ENCODE results near the gene BABAM2.
"Not testable (repeated sequence)": the region's sequence is repeated elsewhere in the genome, so short reads cannot be mapped to it uniquely, and the experiment has no call there.

BABAM2 gene

DNA sequence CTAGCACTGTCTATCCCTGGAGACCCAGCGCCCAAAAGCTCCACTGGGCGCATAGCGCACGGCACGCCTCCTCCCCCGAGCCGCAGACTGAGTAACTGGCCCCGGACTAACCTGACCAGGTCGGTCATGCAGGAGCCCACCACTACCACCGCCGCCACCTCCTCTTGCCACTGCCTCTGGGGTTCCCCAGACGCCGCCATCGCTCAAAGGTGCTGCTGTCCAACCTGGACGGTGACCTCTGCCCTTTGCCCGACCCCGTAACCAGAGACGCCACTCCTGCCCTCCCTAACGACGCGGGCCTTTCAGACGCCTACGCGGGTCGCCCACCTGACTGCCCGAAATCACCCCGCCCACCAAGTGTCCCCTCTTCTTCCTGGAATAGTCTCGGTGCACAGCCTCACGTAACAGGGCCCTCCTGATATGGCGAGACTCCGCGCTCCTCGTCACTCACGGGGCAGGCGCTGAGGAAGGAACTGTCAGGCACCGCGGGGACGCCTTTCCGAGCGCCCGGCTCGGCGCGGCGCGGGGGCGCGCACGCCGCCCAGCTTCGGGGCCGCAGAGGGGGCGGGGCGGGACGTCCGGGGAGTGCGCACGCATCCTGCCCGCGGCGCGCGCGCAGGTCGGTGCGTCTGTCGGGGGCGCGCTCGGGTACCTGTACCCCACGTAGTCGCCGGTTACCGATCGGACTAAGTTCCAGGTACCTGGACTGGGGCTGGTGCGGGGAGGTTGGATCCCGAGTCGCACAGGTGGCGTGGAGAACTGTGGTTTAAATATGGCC, at the start of gene BABAM2, which contains the start of gene RBKS:
BABAM2 (plus strand) TSS at position 584 of the 778 bp plus-strand sequence. CDS start 3,828 bp downstream, outside the sequence.
RBKS (minus strand) TSS at position 242 of the 778 bp plus-strand sequence; CDS start at position 200, 42 bp downstream.
- DNase-seq: peak; percentile 93 to 94

DNA sequence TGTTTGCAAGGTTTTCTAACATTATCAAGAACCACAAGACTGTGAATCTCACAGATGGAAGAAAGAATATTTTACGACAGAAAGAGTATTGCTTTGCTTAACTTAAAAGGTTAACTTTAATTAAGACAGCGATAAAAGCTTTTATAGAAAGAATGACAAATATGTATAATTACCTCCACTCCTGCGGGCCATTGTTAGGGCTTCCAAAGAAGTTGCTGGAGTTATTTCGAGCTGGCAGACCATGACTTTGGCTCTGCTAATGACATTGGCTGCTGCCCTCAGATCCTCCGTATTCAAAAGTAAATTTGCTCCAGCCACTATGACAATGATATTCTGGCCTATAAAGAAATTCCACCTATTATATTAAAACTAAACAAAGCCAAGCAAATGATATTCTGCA, 47.6 kb upstream of the BABAM2 start:
- no peak for DNase-seq

DNA sequence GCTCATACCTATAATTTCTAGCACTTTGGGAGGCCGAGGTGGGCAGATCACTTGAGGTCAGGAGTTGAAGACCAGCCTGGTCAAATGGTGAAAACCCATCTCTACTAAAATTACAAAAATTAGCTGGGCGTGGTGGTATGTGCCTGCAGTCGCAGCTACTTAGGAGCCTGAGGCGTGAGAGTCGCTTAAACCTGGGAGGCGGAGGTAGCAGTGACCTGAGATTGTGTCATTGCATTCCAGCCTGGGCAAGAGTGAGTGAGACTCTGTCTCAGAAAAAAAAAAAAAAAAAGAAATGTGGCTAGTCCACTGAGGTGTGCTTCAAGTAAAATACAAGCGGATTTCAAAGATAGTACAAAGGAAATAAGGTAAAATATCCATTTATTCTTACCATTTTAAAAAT, 46.5 kb upstream of the BABAM2 start:
- DNase-seq: no peak

DNA sequence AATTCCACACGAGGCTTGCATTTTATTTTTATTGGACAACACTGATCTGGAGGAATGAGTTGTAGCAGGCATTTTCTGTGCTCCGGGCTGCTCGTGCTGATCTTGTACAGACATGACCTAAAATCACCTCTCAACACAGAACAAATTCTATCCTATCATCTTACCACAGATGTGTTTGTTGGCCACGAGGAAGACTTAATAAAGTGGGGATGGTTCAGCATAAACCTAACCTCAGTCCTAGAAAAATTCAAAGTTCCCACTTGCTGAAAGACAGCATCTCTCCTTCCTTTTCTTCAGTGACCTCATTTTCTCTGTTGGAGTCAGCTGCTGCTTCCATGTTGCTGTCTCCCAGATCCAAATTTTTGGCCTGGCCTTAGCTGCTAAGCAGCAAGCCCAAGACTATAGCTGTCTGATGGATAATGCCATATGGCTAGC, 45.7 kb upstream of the BABAM2 start:
- DNase-seq: no peak

DNA sequence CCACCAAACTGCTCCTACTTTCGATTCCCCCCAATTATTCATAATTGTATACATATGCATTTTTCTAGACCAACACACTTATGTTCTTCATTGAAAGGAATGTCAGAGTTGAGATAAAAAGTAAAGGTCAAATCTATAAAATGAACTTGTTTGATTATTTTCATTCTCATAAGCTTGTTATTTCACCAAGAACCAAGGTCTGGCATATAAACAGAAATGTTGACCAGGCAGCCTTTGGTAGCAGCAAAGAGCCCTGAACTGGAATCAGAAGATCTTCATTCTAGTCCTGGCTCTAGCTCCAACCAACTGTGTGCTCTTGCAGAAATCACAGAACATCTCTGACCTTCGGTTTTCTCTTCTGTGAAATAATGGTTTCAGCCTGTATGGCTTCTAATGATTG, 43.2 kb upstream of the BABAM2 start:
- DNase-seq: no peak

DNA sequence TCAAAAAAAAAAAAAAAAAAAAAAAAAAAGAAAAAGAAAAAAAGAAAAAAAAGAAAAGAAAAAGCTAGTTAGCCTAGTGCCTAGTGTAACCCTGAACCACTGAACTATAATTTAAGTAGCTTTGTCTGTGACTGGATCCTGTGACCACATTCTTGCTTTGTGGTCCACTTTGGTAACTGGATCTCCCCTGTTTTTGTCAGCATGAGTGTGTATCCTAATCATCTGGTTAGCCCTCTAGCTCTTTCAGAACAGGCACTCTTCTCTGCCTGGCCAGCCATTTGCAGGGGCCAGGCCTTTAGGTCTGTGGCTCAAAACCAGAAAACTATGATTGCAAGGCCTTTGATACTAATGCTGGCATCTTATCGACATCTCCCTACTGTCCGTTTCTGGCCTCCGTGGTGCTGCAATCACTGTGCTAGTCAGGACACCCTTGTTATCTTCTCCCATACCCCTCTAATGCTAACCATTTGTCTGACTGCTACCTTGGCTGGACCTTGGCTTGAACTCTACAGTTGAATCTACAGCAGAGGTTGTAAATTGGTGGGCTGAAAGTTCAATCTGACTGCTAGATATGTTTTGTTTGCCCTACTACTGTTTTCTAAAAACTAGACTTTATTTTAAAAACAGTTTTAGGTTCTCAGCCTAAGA, 40.8 kb upstream of the BABAM2 start:
- no peak for DNase-seq

DNA sequence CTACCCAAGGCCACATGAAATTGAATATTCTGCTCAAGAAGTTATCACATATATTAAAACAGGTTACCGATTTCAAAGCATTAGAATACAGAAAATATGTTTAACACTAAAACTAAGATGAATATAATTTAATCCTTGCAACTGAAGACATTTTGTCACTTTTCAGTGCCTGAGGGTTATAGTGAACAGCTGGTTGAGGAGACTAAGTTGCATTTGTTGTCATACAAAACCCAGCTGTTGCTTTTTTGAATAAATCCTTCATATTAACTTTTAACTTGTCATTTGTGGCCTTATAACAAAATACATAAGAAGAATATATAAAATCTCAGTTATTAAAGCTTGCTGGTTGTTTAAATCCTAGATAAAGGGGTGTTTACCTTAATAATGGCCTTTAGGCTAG, 37.8 kb upstream of the BABAM2 start:
- no peak for DNase-seq

DNA sequence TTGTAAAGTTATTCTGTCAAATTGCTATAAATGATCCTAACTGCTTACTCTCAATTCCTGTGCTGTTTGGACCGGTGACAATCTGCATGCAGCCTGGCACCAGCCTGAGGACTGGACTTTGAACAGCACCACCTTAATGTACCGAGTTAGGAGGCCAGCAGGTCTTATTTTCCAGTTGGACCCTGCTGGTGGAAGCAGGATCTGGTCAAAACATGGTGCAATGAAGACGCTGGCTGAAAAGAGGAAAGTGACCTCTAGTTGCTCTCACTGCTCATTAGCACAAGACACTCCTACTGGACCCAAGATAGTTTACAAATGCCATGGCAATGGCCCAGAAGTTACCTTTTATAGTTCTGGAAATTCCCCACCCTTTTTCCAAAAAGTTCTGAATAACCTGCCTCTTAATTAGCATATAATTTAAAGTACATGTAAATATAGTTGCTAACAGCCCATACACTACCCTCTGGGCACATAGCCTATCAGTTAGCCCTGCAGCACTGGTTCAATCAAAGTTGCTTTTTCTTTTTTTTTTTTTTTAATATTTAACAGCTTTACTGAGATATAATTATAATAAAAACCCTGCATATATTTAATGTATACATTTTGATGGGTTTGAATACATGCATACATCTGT, 36.2 kb upstream of the BABAM2 start:
- DNase-seq: peak in 1 of 2 donors; percentile 30

DNA sequence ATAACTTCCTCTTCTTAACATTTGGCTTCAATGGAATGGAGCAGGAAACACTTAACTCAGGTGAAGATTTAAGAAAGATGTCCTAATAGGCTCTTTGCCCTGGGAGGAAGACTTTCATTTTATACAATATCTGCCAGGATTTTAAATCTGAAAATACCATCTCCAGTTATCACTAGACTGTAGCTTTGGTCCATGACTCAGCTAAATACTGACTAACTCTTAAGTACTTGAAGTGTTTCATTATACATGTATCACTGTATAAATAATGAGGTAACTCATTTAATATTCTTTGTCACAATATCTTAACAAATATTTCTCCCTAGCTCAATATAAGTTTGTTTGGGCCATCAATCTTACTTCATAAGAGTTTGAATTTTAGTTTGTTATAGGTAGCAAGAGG, 35.1 kb upstream of the BABAM2 start:
- no peak for DNase-seq

DNA sequence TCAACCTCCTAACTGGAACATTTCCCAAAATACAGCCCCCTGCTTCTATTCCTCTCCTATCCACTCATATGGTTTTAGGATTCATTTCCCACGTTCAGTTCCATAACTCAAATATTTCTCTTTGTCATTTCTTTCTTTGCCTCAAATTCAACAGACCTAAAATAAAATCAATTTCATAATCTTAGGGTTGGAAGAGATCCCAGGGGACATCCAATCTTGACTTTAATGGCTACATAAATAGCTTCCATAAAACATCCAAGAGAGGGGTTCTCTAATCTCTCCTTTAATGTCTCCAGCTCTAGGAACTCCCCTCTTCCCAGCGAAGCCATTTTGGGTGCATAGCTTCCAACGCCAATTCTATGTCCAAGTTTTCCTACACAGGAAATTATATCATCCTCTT, 34.1 kb upstream of the BABAM2 start:
- DNase-seq: no peak

DNA sequence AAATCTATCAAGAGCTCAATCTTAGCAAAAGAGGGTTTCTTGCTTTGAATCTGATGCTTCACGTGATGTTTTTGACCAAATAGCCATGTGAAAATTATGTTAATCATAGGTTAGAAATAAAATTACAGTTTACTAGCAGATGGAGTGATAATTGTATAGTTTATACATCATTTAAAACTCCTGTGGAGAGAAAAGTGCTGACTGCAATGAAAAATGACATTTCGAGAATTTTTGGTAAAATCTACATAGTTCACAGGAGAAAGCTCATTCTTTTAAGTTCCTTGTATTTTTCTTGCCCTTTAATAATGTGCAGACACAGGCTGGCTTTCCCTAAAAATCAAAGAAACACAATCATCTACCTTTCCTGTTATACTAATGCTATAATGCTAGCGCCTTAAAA, 33.6 kb upstream of the BABAM2 start:
- no peak for DNase-seq

DNA sequence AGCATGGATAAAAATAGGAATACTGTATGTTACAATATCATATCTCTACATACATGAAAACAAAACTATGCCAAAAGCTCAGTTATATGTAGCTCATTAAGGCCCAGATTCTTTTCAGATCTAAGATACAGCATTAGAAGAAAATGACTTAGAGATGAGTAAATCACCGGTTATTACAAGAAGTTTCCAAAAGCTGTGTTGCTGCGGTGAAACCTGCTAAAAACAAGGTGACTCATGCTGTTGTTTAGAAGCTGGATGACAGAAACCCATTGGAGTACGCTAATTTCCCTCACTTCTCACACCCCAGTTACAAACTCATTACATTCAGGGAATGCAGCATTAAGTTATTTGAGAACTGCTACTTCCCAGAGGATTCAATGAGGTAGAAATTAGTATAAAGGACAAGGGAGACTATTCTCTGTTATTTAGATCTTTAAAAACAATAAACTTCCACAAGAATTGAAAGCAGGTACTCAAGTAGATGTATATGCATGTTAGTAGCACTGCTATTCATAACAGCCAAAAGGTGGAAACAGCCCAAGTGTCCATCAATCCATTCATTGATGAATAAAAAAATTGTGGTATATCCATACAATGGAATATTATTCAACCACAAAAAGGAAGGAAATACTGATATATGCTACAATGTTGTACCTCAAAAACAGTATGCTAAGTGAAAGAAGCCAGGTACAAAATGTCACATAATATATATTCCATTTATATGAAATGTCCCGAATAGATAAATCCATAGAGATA, 32.9 kb upstream of the BABAM2 start:
- DNase-seq: no peak

DNA sequence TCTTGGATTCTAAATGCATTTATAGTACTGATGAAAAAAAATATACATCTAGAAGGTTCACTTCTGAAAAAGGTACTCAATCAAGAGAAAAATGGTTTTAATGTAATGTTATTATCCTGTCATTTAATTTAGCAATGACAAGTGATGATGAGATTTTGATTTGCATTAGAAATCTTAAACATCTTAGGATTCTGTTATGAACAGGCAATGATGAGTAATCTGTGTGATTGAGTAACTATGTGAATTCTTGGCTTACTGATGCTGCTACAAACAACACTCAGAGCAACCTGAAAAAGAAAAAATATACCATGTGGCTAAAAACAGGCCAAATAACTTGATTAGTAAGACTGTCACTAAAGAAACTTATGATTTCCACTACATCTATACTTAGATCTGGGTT, 30.4 kb upstream of the BABAM2 start:
- no peak for DNase-seq

DNA sequence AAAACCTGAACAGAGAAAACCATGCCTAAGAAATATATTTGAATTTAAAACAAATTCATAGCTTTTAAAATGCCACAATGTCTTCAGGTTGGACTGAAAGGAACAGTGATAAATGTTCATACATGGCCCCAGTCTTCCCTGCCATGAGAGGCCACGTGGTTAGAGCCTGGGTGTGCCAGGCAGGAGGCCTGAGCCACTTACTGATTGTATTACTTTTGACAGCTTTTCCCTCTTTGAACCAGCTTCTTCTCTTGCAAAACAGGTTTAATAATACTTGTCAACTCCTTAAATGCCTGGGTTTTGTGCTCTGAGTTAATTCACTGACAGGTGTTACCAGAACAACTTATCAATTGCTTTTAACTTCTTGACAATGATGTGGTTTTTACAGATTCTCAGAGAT, 27.4 kb upstream of the BABAM2 start:
- no peak for DNase-seq

DNA sequence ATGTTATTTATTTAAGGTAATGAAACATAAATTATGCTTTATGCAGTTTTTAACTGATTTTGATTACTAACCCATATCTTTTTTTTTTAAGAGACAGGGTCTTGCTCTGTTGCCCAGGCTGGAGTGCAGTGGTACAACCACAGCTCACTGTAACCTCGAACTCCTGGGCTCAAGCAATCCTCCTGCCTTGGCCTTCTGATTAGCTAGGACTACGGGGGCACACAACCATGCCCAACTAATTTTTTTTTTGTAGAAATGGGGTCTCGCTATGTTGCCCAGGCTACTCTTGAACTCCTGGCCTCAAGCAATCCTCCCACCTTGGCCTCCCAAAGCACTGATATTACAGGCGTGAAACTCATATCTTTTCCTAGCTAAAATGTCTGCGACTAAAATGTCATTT, 26.6 kb upstream of the BABAM2 start:
- not testable (repeated sequence) for DNase-seq

DNA sequence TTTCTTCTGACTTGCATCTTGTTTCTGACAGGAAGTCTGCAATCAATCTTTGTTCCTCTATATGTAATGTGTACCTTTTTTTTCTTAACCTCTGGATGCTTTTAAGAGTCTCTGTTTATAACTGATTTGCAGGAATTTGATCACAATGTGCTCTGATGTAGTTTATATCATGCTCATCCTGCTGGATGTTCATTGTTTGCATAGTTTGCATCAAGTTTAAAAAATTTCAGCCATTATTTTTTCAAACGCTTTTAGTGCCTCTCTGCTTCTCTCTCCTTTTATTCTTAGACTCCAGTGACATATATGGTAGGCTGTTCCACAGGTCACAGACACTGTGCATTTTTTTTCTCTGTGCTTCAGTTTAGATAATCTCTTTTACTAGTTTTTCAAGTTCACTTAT, 24.3 kb upstream of the BABAM2 start:
- no peak for DNase-seq

DNA sequence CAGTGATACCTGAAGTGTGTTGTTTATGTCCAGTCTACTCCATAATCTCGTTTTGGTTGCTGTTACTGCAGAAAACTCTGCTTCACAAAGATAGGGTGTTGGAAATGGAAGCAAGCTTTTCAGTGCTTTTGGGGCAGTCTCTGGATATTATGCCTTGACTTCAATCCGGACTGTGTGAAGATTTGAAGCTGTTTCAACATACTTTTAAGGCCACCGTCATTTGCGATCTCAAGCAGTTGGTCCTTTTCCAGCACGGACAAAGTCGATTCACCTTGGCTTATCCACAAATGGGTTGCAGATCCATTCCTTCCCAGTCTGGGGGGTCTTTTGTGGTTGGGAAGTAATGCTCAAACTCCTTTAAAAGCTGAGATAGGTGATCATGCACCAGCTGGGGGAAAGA, 20.8 kb upstream of the BABAM2 start:
- DNase-seq: no peak

DNA sequence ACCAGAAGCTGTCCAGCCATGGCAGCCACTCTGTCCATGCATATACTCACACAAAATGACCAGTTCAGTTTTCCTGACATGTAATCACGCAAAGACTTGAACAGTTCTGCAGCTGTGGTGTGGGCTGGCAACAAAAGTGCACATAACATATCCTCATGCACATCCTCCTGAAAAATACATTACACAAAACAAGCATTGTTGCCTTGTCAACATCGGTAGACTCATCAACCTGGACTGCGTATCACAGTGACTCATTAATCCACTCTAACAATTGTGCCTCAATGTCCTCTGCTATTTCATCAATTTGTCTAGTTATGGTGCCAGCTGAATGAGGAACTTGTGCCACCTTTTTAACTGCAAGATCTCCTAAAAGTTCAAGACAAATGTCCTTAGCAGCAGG, 19.8 kb upstream of the BABAM2 start:
- no peak for DNase-seq

DNA sequence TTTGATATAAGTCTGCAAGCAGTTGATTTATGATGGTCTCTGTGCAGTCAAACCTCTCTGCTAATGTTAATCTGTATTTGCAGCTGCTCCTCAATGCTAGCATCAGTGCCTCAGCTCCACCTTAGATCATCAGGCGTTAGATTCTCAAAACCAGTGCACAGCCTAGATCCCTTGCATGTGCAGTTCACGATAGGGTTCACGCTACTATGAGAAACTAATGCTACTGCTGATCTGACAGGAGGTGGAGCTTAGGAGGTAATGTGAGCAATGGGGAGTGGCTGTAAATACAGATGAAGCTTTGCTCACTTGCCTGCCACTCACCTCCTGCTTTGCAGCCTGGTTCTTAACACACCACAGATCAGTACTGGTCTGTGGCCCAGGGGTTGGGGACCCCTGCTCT, 18.7 kb upstream of the BABAM2 start:
- DNase-seq: no peak

DNA sequence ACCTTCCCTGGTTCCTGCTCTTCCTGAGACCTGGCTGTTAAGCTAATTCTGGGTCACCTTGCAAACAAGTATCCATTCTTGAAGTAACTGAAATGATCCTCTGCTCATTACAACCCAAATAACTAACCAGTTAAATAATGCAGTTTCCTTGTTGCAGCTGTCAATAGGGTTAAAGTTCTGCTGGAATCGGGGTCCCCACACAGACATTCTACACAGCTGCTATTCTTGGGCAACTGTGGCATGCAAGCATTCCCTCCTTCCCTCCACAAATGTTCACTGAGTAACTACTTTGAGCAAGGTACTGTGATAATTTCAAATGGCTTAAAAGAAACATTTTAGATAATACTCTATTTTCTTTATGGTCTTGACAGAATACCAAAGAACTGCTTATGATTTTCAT, 17.4 kb upstream of the BABAM2 start:
- DNase-seq: no peak

DNA sequence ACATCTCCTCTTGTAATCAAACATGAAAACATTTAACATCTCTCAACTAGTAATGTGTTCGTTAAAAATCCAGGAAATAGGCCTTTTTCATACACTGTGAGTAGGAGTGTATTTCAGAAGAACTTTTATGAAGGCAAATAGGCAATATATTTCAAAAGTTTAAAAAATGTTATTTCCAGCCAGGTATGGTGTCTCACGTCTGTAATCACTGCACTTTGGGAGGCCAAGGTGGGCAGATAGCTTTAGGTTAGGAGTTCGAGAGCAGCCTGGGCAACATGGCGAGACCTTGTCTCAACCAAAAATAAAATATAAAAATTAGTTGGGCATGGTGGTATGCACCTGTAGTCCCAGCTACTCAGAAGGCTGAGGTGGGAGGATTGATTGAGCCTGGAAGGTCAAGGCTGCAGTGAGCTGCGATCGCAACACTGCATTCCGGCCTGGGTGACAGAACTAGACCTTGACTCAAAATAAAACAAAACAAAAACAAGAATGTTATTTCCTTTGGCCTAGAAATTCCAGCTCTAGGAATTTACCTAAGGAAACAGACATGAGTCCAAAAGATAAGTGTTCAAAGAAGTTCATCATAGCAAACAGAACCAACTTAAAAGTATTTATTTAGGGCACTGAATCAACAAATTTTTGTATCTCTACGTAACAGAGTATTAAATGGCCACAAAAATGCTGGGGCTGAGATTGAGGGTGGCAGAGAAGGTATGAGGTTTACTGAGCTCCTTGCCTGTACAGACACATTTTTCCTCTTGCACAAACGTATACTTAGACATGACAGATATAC, 15.2 kb upstream of the BABAM2 start:
- no peak for DNase-seq

DNA sequence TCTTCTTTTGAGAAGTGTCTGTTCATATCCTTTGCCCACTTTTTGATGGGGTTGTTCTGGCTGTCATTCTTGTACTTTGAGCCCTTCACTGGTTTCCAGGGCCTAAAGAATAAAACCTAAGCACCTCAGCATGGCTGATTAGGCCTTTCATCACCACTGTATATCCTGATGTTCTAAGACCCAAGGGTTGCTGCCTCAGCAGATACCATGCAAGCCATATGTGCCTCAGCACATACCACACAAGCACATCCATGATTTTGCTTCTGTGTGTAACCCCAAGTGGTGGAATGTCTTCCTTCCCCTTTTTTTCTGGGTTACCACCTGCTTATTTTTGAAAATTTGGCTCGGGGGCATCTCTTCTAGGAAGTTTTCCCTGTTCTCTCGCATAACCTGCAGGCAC, 11.7 kb upstream of the BABAM2 start:
- DNase-seq: no peak

Data from CD4-positive, alpha-beta T cell treated with Interleukin-4 for 1 hour (primary cell).